Stimulated activated naive CD8-positive, alpha-beta T cell treated with anti-CD3 and anti-CD28 coated beads, Interleukin-15, Interleukin-2, amounts not matched to agents 100 ng/mL and 50 ng/mL, for 24 hours (primary cell): ENCODE results near the gene GJB2.

ENCODE experiments used
- H3K27ac Mint-ChIP-seq: one replicate; pipeline ENCODE4 v1.8.0; 2021; ENCODE audit warnings: mild to moderate bottlenecking, mixed read lengths
- H3K27me3 Mint-ChIP-seq: one replicate; pipeline ENCODE4 v1.8.0; 2021; ENCODE audit warnings: mixed read lengths
- H3K36me3 Mint-ChIP-seq: one replicate; pipeline ENCODE4 v1.8.0; 2021; ENCODE audit warnings: low read depth, mixed read lengths
- H3K4me1 Mint-ChIP-seq: one replicate; pipeline ENCODE4 v1.8.0; 2021; ENCODE audit warnings: low read depth, mixed read lengths
- H3K4me3 Mint-ChIP-seq: one replicate; pipeline ENCODE4 v1.8.0; 2021; ENCODE audit warnings: mild to moderate bottlenecking, mixed read lengths
- H3K9me3 Mint-ChIP-seq: one replicate; pipeline ENCODE4 v1.8.0; 2021; ENCODE audit warnings: mixed read lengths

GJB2 gene

DNA sequence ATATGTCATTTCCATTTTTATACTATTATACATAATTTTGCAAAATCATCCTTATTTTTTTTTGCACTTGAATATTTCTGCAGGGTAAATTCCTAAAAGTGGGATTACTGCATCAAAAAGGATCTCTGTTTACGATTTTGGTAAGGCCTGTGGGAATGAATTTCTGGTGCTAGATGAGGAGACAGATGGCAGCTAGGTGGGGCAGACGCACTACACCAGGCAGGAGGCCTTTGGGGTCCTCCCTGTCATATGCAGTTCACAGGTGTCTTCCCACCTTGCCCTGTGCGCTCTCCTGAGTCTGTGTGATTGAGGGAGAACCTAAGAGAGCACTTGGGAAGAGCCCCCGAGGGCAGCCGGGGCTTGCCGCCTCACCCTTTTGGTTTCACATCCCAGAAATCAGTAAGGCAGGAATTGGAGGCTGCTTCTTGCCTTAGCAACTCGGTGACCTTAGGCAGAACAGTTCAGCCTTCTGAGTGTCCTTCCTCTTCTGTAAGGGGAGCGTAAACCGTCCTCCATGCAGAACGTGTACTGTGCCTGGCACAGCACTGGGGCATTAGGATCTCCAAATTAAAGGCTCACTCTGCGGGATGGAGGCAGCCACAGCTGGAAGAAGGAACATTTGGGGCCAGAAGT lies 13.4 kb upstream of the GJB2 start:
- Mint-ChIP-seq H3K27ac (no peak overlapping the region), H3K36me3 (no peaks in the 10 kb centered on the region), H3K4me3 (no peak overlapping the region), H3K9me3 (no peaks in the 10 kb centered on the region), H3K4me1 (no peaks in the 10 kb centered on the region), H3K27me3 (peaks cover 21% of the 10 kb centered on the region)

DNA sequence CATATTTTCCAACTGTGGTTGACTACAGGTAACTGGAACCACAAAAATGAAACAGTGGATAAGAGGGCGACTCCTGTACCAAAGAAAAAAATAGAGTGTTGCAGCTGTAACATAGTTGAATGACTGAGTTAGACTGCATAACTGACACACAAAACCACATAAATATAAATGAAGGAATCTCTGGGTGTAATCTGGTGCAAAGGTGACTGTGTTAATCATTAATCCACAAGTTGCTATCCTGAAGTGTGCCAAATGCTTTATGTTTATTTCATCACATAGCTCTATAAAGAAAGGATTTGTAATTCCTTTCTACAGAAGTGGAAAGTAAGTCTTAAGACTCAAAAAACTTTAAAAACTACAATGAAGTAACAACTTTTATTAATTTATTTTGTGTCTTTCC lies 6.0 kb upstream of the GJB2 start:
- H3K4me1 Mint-ChIP-seq: peaks cover 16% of the 10 kb centered on the region
- peaks cover 56% of the 10 kb centered on the region for H3K27me3 Mint-ChIP-seq
- no peak overlapping the region for H3K27ac Mint-ChIP-seq
- no peak overlapping the region for H3K4me3 Mint-ChIP-seq
- no peaks in the 10 kb centered on the region for H3K36me3 Mint-ChIP-seq
- H3K9me3 Mint-ChIP-seq: no peaks in the 10 kb centered on the region

DNA sequence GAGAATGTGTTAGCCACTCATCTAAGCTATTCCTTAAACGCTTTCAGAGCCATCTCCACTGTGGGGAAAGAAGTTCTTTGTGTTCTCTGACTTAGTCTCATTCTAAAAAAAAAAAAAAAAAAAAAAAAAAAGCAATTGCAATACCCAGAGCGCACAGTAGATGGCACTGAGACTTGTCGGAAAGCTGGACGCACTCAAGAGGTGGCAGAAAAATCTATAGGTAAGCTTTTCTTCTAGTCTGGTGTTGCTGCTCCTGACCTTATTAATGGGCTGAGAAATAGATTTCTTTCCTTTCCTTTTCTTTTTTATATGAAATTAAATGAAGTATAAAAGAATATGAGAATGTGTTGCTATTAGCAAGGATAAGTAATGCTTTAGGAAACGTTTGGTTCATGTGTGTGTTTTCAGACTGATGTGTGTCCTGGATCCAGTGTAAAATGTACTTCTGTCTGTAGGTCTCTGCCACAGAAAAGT lies 4.7 kb upstream of the GJB2 start:
- Mint-ChIP-seq H3K4me3 (no peak overlapping the region), H3K4me1 (peaks cover 23% of the 10 kb centered on the region), H3K27ac (peak overlapping the region; percentile 40), H3K27me3 (peaks cover 54% of the 10 kb centered on the region), H3K9me3 (no peaks in the 10 kb centered on the region), H3K36me3 (no peaks in the 10 kb centered on the region)

DNA sequence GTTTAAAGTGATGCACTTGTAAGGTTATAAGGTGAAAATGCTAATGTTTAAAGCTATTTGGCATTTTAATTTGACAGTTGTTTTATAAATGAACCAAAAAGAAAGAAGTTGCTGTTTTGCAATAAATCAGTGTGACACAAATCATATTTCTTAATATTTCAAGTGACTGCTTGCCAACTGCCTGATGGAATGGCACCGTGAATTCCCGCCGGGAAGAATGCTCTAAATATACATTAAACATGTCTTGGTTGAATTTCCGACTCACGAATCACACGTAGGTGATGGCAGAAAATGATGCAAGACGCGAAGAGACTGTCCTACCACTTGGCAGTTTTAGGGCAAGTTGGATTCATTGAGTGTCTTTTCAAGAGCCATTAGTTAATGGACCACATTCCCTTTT lies 3.1 kb upstream of the GJB2 start:
- Mint-ChIP-seq H3K4me1 (peaks cover 30% of the 10 kb centered on the region), H3K4me3 (no peak overlapping the region), H3K36me3 (no peaks in the 10 kb centered on the region), H3K27ac (no peak overlapping the region), H3K9me3 (no peaks in the 10 kb centered on the region), H3K27me3 (peaks cover 60% of the 10 kb centered on the region)

DNA sequence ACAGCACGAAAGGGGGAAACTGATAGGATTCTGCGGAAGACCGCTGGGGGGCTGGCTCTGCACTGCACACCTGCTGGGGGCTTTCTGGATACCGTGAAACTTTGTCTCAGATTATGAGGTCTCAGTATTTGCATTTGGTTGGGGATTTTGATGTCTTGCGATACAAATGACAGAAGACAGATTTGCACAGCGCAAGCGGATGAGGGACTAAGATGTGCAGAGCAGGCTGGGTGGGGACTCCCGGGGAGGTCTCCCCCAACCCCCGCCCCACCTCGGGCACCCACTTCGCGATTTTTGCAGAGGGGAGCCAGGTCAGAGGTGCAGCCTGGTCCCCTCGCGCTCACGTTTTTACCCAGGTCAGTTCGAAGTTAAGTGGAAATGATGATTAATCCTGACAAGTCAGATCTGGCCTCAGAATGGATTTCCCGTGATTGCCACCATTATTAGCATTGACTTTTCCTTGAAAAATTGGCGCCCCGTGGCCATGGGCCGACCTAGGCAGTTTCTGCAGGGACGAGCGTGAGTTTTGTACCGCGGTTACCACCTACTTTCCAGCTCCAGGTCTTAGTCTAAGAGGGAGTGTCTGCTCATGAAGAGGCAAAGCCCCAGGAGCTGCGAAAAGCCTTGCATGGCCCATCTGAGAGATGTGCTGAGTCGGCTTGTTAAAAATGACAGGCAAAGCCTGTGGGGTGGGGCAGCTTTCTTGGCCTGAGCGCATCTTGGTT lies 1.3 kb upstream of the GJB2 start:
- H3K27me3 Mint-ChIP-seq: peaks cover 64% of the 10 kb centered on the region
- H3K27ac Mint-ChIP-seq: no peak overlapping the region
- H3K4me1 Mint-ChIP-seq: peaks cover 30% of the 10 kb centered on the region
- H3K9me3 Mint-ChIP-seq: no peaks in the 10 kb centered on the region
- peak overlapping the region; percentile 72 for H3K4me3 Mint-ChIP-seq
- H3K36me3 Mint-ChIP-seq: no peaks in the 10 kb centered on the region

DNA sequence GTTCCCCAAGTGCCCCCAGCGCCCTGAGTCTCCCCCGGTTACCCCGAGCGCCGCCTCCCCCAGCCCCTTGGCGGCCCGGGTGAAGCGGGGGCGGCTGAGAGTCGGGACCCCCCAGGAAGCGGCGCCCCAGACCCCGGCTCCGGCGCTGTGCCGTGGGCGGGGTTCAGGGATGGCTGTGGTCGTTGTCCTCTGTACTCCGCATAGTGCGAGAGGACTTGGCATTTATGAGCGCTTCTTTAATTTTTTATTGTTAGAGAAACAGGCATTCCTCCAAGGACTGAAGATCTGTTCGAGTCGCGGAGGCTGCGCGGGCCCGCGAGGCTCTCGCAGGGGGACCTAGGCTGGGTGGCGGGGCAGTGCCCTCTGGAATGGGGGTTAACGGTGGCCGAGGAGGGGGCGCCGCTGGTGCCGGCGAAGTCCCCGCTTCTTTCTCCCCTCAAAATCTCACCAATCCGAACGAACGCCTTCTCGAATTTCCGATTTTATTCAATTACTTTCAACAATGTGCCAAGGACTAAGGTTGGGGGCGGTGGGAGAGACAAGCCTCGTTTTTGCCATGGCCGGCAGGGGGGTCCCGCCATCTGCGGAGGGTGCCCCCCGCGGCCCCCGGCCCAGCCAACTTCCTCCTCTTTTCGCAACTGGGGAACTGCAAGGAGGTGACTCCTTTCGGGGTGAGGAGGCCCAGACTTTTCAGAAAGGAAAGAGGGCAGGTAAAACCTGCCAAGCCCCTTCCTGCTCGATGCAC lies 596 bp upstream of the GJB2 start:
- peak overlapping the region; percentile 72 for H3K4me3 Mint-ChIP-seq
- no peak overlapping the region for H3K27ac Mint-ChIP-seq
- H3K9me3 Mint-ChIP-seq: no peaks in the 10 kb centered on the region
- H3K27me3 Mint-ChIP-seq: peaks cover 65% of the 10 kb centered on the region
- no peaks in the 10 kb centered on the region for H3K36me3 Mint-ChIP-seq
- peaks cover 30% of the 10 kb centered on the region for H3K4me1 Mint-ChIP-seq

DNA sequence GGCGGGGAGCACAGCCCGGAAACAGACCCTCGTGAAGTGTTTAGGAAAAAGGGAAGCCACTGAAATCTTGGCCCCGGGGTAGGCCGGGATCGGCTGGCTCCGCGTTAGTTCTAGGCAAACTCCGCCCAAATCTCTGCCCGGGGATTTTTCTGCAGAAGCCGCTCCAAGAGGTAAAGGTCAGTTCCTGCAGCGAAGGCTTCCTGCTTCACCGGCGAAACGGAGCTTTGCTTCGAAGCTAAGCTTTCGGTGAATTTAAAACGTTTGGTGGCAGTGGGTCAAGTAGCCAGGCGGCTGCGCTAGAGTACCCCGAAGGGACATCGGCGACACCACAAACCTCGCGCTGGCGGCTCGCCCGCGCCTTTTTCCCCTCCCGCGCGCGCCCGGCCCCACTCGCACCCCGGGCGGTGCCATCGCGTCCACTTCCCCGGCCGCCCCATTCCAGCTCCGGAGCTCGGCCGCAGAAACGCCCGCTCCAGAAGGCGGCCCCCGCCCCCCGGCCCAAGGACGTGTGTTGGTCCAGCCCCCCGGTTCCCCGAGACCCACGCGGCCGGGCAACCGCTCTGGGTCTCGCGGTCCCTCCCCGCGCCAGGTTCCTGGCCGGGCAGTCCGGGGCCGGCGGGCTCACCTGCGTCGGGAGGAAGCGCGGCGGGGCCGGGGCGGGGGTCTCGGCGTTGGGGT lies 441 bp downstream of the GJB2 start:
- no peaks in the 10 kb centered on the region for H3K36me3 Mint-ChIP-seq
- H3K4me3 Mint-ChIP-seq: peak overlapping the region; percentile 66
- H3K27me3 Mint-ChIP-seq: peaks cover 60% of the 10 kb centered on the region
- peaks cover 30% of the 10 kb centered on the region for H3K4me1 Mint-ChIP-seq
- no peaks in the 10 kb centered on the region for H3K9me3 Mint-ChIP-seq
- no peak overlapping the region for H3K27ac Mint-ChIP-seq

DNA sequence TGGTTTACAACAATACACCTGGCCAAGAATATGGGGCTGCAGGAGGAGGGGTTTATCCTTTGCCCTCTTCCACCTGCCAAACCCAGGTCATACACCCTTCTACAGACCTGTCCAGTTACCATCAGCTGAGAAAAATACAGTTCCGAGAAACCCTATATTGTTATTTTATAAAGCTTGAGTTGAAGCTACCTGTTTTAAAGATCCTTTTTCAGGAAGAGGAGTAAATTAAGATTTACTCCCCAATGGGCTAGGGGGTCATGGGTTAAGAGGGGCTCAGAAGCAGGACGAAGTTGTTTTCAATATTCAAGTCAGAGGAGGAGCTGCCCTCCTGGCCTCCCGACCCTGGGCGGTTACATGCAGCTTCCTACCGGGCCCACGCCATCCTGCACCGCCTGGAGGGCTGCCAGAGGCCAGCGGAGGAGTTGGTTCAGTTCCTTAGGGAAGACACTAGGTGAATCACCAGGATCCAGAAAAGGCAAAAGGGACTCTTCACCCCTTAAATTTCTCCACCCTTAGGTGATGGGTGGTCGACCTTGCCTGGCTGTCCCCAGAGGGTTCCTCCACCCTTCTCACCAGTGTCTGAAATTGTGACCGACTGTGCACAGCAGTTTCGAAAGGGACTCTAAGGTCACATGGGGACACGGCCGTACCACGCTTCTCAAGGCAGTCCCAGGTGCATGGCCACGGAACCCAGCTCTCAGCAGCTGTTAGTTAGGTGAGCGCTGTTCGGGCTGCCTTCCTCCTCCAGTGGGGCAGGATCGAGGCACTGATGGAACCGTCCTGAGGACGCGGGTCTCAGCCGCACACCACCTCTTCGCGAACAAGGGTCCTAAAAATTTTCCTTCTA lies 1.2 kb downstream of the GJB2 start:
- H3K9me3 Mint-ChIP-seq: no peaks in the 10 kb centered on the region
- peak overlapping the region; percentile 66 for H3K4me3 Mint-ChIP-seq
- H3K27me3 Mint-ChIP-seq: peaks cover 53% of the 10 kb centered on the region
- no peak overlapping the region for H3K27ac Mint-ChIP-seq
- H3K4me1 Mint-ChIP-seq: peaks cover 27% of the 10 kb centered on the region
- H3K36me3 Mint-ChIP-seq: no peaks in the 10 kb centered on the region

DNA sequence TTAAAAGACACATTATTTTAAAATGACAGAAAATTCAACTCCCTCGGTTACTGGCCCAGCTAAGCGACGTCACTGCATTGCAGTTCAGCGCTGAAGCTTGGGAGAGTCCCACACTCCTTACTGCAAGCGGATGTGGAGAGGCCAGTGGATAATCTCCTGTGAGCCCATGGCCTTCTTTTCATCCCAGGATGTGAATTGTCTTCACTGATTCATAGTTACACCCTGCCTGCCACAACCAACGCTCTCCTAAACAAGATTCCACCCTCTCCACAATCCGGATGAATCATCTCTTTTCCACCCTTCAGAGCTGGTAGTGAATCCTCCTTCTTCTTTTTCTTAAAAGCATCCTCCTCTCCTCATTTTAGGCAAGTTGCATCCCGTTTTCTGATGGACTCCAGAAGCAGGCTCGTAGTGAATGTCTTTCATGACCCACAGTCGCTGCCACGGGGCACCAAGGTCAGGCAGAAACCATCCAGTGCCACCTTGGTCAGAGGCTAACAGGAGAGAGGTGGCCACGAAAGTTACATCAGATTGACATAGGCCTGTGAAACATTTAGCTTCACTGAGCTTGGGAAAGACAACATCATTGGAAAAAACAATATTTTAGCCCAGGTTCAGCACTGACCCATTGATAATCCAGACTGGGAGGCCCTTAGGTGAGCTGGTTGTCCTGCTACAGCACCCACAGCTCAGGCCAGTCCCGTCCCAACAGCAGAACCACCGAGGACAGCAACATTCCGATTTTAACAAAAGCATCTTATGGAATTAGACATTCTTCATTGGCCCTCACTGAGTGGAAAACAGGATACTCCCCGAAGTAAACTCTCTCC lies 2.0 kb downstream of the GJB2 start:
- no peak overlapping the region for H3K27ac Mint-ChIP-seq
- H3K36me3 Mint-ChIP-seq: no peaks in the 10 kb centered on the region
- no peak overlapping the region for H3K4me3 Mint-ChIP-seq
- H3K4me1 Mint-ChIP-seq: peaks cover 27% of the 10 kb centered on the region
- peaks cover 44% of the 10 kb centered on the region for H3K27me3 Mint-ChIP-seq
- H3K9me3 Mint-ChIP-seq: no peaks in the 10 kb centered on the region

DNA sequence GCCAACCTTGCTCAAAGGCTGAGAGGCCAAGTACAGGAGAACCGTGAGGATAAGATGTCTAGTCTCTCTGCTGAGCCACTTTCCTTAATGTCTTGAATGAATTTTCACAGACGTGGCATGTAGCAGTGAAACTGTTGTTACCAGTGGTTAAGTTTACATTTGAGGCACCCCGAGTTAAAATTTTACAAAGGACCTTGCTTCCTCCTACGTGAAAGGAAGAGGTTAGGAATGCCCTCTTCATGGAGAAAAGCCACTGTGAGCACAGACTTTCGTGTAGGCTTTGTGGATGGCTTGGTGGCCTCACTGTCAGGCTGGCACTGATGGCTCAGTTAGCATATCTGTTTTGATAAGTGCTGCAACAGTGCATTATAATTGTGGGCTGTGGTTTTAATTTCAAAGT lies 2.7 kb downstream of the GJB2 start:
- peaks cover 38% of the 10 kb centered on the region for H3K27me3 Mint-ChIP-seq
- no peaks in the 10 kb centered on the region for H3K9me3 Mint-ChIP-seq
- no peaks in the 10 kb centered on the region for H3K36me3 Mint-ChIP-seq
- no peak overlapping the region for H3K27ac Mint-ChIP-seq
- H3K4me1 Mint-ChIP-seq: peaks cover 27% of the 10 kb centered on the region
- H3K4me3 Mint-ChIP-seq: no peak overlapping the region

DNA sequence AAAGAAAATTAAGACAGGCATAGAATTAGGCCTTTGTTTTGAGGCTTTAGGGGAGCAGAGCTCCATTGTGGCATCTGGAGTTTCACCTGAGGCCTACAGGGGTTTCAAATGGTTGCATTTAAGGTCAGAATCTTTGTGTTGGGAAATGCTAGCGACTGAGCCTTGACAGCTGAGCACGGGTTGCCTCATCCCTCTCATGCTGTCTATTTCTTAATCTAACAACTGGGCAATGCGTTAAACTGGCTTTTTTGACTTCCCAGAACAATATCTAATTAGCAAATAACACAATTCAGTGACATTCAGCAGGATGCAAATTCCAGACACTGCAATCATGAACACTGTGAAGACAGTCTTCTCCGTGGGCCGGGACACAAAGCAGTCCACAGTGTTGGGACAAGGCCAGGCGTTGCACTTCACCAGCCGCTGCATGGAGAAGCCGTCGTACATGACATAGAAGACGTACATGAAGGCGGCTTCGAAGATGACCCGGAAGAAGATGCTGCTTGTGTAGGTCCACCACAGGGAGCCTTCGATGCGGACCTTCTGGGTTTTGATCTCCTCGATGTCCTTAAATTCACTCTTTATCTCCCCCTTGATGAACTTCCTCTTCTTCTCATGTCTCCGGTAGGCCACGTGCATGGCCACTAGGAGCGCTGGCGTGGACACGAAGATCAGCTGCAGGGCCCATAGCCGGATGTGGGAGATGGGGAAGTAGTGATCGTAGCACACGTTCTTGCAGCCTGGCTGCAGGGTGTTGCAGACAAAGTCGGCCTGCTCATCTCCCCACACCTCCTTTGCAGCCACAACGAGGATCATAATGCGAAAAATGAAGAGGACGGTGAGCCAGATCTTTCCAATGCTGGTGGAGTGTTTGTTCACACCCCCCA lies 3.8 kb downstream of the GJB2 start:
- Mint-ChIP-seq H3K4me1 (peaks cover 16% of the 10 kb centered on the region), H3K27me3 (peaks cover 26% of the 10 kb centered on the region), H3K36me3 (no peaks in the 10 kb centered on the region), H3K4me3 (no peak overlapping the region), H3K27ac (no peak overlapping the region), H3K9me3 (no peaks in the 10 kb centered on the region)

DNA sequence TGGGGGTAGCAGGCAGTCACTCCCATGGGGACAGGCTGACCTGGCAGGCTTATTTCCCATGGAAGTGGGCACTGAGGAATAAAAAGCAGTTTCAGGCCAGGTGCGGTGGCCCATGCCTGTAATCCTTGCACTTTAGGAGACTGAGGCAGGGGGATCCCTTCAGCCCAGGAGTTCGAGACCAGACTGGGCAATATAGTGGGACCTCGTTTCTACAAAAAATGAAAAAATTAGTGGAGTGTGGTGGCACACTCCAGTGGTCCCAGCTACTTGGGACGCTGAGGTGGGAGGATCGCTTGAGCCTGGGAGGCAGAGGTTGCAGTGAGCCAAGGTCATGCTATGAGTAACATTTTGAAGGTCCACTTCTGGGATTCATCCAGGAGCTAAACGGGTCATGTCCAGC lies 6.0 kb downstream of the GJB2 start:
- Mint-ChIP-seq H3K27ac (no peak overlapping the region), H3K4me1 (peaks cover 4% of the 10 kb centered on the region), H3K36me3 (no peaks in the 10 kb centered on the region), H3K4me3 (no peak overlapping the region), H3K27me3 (peaks cover 25% of the 10 kb centered on the region), H3K9me3 (no peaks in the 10 kb centered on the region)
